ENCODE results near the gene ZNF780B.
"Not testable (repeated sequence)": the region's sequence is repeated elsewhere in the genome, so short reads cannot be mapped to it uniquely, and the experiment has no call there.

Gene ZNF780B

GRCh38 chr19:40038047-40038446 is 18.0 kb downstream of the ZNF780B start:
- not testable (repeated sequence) for DNase-seq (ENCODE audit: low read depth)

- DNase-seq (ENCODE audit: low read depth): no peak
Observed at GRCh38 chr19:40035996-40036395, 20.0 kb downstream of the ZNF780B start.

GRCh38 chr19:40033989-40034560 is 22.0 kb downstream of the ZNF780B start:
- DNase-seq (ENCODE audit: low read depth): no peak

- no peak for DNase-seq (ENCODE audit: low read depth)
Observed at GRCh38 chr19:40026597-40026970, 29.4 kb downstream of the ZNF780B start.

- DNase-seq (ENCODE audit: low read depth): no peak
Observed at GRCh38 chr19:40025938-40026596, 30.0 kb downstream of the ZNF780B start.

- no peak for DNase-seq (ENCODE audit: low read depth)
Observed at GRCh38 chr19:40023969-40024368, 32.1 kb downstream of the ZNF780B start.

- DNase-seq (ENCODE audit: low read depth): no peak
Observed at GRCh38 chr19:40013991-40014390, 42.0 kb downstream of the ZNF780B start.

- DNase-seq (ENCODE audit: low read depth): no peak
Observed at GRCh38 chr19:40009674-40010073, 46.4 kb downstream of the ZNF780B start.

GRCh38 chr19:40006273-40006691 is 49.7 kb downstream of the ZNF780B start:
- no peak for DNase-seq (ENCODE audit: low read depth)

- no peak for DNase-seq (ENCODE audit: low read depth)
Observed at GRCh38 chr19:40005691-40006272, 50.2 kb downstream of the ZNF780B start.

- DNase-seq (ENCODE audit: low read depth): no peak
Observed at GRCh38 chr19:39998501-39998900, 57.5 kb downstream of the ZNF780B start.

- no peak for DNase-seq (ENCODE audit: low read depth)
Observed at GRCh38 chr19:39997638-39998216, 58.3 kb downstream of the ZNF780B start.

- peak; percentile 80 for DNase-seq (ENCODE audit: low read depth)
Observed at GRCh38 chr19:39996811-39997637, 59.0 kb downstream of the ZNF780B start, which contains the start of gene ZNF546. TSS of gene ZNF546 (plus strand) at chr19:39997060. CDS start at chr19:39998327, 1,267 bp downstream.

- peak; percentile 19 for DNase-seq (ENCODE audit: low read depth)
Observed at GRCh38 chr19:39996218-39996810, 59.7 kb downstream of the ZNF780B start.

GRCh38 chr19:39995794-39996193 is 60.2 kb downstream of the ZNF780B start:
- no peak for DNase-seq (ENCODE audit: low read depth)

- no peak for DNase-seq (ENCODE audit: low read depth)
Observed at GRCh38 chr19:39994361-39994760, 61.7 kb downstream of the ZNF780B start.

- DNase-seq (ENCODE audit: low read depth): no peak
Observed at GRCh38 chr19:39993605-39994004, 62.4 kb downstream of the ZNF780B start.

GRCh38 chr19:39987596-39987995 is 68.4 kb downstream of the ZNF780B start:
- no peak for DNase-seq (ENCODE audit: low read depth)

- no peak for DNase-seq (ENCODE audit: low read depth)
Observed at GRCh38 chr19:39987167-39987566, 68.9 kb downstream of the ZNF780B start.

- no peak for DNase-seq (ENCODE audit: low read depth)
Observed at GRCh38 chr19:39986643-39987042, 69.4 kb downstream of the ZNF780B start.

- no peak for DNase-seq (ENCODE audit: low read depth)
Observed at GRCh38 chr19:39983695-39984300, 72.2 kb downstream of the ZNF780B start.

All from T-helper 22 cell (primary cell).